ENCODE measurements around the gene SLC66A1. TPM values are rescaled to one million over a fixed set of nuclear protein-coding genes. Genes with fewer than 3 reads are reported as not detected.

Gene SLC66A1
- polyA plus RNA-seq, 1 donor from 2014 or later: 12.7 TPM

DNA sequence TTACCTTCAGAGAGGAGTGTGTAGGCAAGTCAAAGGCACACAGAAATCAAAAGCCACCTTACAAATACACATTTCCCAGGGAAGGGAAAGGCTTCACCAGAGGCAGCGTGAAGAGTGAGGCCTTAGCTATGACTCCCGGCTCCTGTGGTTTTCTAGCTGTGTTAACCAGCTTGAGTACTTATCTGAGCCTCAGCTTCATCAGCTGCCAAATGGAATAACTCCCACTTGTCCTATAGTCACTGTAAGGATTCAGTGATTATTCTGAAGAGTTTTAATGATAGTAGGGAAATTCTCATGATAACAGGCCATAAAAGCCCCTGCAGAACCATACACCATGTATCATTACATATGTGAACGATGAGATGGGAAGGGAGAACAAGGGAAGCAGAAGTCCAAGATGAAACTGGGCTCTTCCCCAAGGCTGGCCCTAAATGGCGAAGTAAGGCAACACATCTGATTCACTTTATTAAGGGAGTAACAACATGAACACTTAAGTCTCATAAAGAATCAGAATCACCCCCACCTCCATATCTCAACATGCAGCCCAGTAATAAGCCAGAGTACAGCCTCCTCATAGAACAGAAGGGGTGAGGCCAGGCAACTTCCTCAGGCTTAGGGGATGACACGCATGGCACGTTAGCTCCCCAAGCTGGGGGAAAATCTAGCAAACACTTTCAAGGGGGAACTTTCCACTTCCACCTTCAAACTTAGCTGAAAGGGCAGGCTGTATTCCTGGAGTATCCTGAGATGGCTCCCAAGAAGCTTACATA lies 63.7 kb downstream of the SLC66A1 start:
- peaks cover 4% of the 10 kb centered on the region for H3K36me3 Mint-ChIP-seq
- H3K4me3 Mint-ChIP-seq: no peak overlapping the region
- H3K27me3 Mint-ChIP-seq: no peaks in the 10 kb centered on the region
- no peak overlapping the region for H3K27ac Mint-ChIP-seq
- no peaks in the 10 kb centered on the region for H3K9me3 Mint-ChIP-seq
- peaks cover 0 to 3% (median 0%) of the 10 kb centered on the region in 3 donors for H3K4me1 Mint-ChIP-seq

DNA sequence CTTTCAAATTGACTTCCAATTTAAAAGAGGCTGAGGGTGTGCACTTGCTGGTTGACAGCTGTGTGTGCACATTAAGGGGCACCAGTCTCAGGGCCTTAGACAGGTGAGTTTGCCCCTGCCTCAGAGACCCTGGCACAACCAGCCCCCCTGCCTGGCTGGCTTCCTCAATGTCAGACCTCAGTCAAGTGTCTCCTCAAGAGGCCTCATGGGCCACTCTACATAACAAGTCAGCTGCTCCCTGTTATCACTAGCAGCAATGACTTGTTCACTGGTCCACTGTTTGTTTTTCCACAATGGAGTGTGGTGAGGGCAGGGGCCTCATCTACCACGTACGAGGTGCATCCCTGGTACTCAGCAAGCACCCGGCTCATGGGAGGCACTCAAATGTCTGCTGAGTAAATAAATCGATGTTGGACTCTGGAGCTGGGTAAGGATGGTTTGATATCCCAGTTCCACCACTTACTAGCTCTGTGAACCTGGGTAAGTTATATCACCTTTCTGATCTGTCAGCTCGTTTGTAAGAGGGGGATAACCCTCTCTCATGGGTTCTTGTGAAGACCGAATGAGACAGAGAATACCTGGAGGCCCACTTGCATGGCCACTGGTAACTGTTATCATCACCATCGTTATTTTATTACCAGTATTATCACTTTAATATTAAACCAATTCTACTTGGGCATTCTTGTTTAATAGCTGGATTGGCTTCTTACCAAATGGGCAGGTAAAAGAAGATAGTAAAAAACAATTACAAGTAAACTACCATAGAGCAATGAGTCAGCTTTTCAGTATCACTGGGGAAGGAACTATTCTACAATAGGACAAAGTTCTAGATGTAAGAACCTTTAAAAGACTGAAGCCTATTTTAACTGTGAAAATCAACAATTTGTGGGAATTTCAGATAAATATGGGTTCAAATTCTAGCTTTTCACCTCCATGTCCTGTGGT lies 64.6 kb downstream of the SLC66A1 start:
- Mint-ChIP-seq H3K4me1 (peaks cover 0 to 3% (median 0%) of the 10 kb centered on the region in 3 donors), H3K27ac (peak overlapping the region in 1 of 3 donors; percentile 25), H3K4me3 (no peak overlapping the region), H3K27me3 (no peaks in the 10 kb centered on the region), H3K36me3 (peaks cover 4% of the 10 kb centered on the region), H3K9me3 (no peaks in the 10 kb centered on the region)

DNA sequence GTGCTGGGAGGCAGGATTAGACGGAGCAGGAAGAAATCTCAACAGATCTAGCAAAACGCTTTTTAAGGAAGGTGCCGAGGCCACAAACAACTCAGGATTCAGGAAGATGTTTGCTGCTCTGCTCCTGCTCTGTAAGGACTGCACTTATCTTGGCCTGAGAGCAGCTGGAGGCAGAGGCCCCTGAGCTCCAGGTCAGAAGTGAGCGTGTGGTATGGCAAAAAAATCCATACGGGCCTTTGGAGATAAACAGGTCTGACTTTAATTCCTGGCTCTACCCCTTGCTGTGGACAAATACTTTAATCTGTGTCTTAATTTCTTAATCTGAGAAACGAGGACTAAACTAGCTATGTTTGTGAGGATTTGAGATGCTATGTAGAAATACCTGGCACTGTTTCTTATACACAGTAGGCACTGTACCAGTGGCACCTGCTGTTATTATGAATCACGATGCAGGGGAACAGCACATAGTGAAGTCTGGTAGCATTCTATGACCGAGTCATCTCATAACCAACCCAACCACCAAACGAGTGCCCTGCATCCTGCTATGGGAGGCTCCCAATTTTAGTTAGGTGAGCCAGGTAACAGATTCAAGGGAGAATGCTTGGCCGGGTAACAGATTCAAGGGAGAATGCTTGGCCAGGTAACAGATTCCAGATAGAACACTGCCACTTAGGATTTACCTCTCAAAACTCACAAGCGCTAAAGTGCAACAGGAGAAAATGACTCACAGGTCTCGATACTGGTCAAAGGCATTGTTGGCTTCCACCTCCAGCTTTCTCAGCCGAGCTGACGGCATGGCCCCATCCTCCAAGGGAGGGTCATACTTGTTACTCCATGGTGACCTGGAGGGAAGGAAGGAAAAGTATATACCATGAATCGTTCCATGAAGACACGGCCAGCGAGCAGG lies 65.9 kb downstream of the SLC66A1 start:
- Mint-ChIP-seq H3K4me3 (no peak overlapping the region), H3K27me3 (no peaks in the 10 kb centered on the region), H3K36me3 (peaks cover 4% of the 10 kb centered on the region), H3K4me1 (peaks cover 0 to 3% (median 0%) of the 10 kb centered on the region in 3 donors), H3K27ac (peak overlapping the region in 1 of 3 donors; percentile 53), H3K9me3 (no peaks in the 10 kb centered on the region)

Other genes with a start within 250 kb of the SLC66A1 start
- 14.1 TPM for gene UBR4, start 102.1 kb upstream of the SLC66A1 start, polyA plus RNA-seq
- gene EMC1, start 60.8 kb upstream of the SLC66A1 start, polyA plus RNA-seq: 19.5 TPM
- 34.9 TPM for gene MRTO4, start 60.5 kb upstream of the SLC66A1 start, polyA plus RNA-seq
- gene AKR7A3, start 23.6 kb upstream of the SLC66A1 start, polyA plus RNA-seq: 0.20 TPM
- gene AKR7A2, start 182 bp upstream of the SLC66A1 start, polyA plus RNA-seq: 87.9 TPM
- gene CAPZB, start 173.2 kb downstream of the SLC66A1 start, polyA plus RNA-seq: 419 TPM

All from IgD-negative memory B cell (primary cell).